ENCODE results near the gene NEK1.

GRCh38 chr4:169362607-169363006, 249.8 kb downstream of the NEK1 start:
- TF ChIP-seq, protein P1, sequence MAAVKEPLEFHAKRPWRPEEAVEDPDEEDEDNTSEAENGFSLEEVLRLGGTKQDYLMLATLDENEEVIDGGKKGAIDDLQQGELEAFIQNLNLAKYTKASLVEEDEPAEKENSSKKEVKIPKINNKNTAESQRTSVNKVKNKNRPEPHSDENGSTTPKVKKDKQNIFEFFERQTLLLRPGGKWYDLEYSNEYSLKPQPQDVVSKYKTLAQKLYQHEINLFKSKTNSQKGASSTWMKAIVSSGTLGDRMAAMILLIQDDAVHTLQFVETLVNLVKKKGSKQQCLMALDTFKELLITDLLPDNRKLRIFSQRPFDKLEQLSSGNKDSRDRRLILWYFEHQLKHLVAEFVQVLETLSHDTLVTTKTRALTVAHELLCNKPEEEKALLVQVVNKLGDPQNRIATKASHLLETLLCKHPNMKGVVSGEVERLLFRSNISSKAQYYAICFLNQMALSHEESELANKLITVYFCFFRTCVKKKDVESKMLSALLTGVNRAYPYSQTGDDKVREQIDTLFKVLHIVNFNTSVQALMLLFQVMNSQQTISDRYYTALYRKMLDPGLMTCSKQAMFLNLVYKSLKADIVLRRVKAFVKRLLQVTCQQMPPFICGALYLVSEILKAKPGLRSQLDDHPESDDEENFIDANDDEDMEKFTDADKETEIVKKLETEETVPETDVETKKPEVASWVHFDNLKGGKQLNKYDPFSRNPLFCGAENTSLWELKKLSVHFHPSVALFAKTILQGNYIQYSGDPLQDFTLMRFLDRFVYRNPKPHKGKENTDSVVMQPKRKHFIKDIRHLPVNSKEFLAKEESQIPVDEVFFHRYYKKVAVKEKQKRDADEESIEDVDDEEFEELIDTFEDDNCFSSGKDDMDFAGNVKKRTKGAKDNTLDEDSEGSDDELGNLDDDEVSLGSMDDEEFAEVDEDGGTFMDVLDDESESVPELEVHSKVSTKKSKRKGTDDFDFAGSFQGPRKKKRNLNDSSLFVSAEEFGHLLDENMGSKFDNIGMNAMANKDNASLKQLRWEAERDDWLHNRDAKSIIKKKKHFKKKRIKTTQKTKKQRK (IDR thresholded peaks at IDR 0.05; ENCODE audit: low read length): no peak
- TF ChIP-seq, protein P2, sequence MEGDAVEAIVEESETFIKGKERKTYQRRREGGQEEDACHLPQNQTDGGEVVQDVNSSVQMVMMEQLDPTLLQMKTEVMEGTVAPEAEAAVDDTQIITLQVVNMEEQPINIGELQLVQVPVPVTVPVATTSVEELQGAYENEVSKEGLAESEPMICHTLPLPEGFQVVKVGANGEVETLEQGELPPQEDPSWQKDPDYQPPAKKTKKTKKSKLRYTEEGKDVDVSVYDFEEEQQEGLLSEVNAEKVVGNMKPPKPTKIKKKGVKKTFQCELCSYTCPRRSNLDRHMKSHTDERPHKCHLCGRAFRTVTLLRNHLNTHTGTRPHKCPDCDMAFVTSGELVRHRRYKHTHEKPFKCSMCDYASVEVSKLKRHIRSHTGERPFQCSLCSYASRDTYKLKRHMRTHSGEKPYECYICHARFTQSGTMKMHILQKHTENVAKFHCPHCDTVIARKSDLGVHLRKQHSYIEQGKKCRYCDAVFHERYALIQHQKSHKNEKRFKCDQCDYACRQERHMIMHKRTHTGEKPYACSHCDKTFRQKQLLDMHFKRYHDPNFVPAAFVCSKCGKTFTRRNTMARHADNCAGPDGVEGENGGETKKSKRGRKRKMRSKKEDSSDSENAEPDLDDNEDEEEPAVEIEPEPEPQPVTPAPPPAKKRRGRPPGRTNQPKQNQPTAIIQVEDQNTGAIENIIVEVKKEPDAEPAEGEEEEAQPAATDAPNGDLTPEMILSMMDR (CRISPR knock-in tag; IDR thresholded peaks at IDR 0.05): no peak
- TF ChIP-seq, protein P3, sequence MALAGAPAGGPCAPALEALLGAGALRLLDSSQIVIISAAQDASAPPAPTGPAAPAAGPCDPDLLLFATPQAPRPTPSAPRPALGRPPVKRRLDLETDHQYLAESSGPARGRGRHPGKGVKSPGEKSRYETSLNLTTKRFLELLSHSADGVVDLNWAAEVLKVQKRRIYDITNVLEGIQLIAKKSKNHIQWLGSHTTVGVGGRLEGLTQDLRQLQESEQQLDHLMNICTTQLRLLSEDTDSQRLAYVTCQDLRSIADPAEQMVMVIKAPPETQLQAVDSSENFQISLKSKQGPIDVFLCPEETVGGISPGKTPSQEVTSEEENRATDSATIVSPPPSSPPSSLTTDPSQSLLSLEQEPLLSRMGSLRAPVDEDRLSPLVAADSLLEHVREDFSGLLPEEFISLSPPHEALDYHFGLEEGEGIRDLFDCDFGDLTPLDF (CRISPR knock-in tag; IDR thresholded peaks at IDR 0.05): no peak

Data from HepG2 (cell line).